Keratinocyte (primary cell): Measurements from ENCODE around the gene RAB44. TPM values are rescaled to one million over a fixed set of nuclear protein-coding genes. Genes with fewer than 3 reads are reported as not detected.

Experiments
- DNase-seq: peaks from one replicate; pipeline ENCODE4 v3.0.0-alpha.2; 2011; ENCODE audit warnings: low read depth, missing footprints, low spot score
- FAIRE-seq: peaks from 2 replicates; lab custom pipeline; 2011; peaks lifted over from hg19 to GRCh38; lab: Jason Lieb, UNC
- H2AFZ ChIP-seq: 2 replicates; pipeline ENCODE4 v1.6.0; 2012; ENCODE audit warnings: low read length, control low read depth, inconsistent platforms; ENCODE audit not compliant: control insufficient read depth
- H3K27ac ChIP-seq: 2 replicates; pipeline ENCODE4 v1.5.1; 2011; ENCODE audit warnings: low read length; ENCODE audit not compliant: control insufficient read depth, insufficient read depth
- H3K27me3 ChIP-seq: 3 replicates; pipeline ENCODE4 v1.6.0; 2011; ENCODE audit warnings: low read length; ENCODE audit not compliant: control insufficient read depth, insufficient read depth; ENCODE audit errors: extremely low read depth
- H3K36me3 ChIP-seq, 2 experiments: 2 replicates in 1 of 2; 3 replicates in 1 of 2; pipeline ENCODE4 v1.5.1; 2011; ENCODE audit warnings: low read length in 2 of 2, mild to moderate bottlenecking in 1 of 2; ENCODE audit not compliant: control insufficient read depth in 2 of 2, insufficient read depth in 2 of 2; ENCODE audit errors: extremely low read depth in 1 of 2
- H3K4me1 ChIP-seq: 3 replicates; pipeline ENCODE4 v1.5.1; 2011; ENCODE audit warnings: low read length; ENCODE audit not compliant: control insufficient read depth, insufficient read depth; ENCODE audit errors: extremely low read depth
- H3K4me2 ChIP-seq: 3 replicates; pipeline ENCODE4 v1.6.0; 2011; ENCODE audit warnings: low read depth, low read length; ENCODE audit not compliant: control insufficient read depth, insufficient read depth; ENCODE audit errors: extremely low read depth
- H3K4me3 ChIP-seq, 3 experiments: fragments of 200-600 bp in 1 of 3; sonication (generic) in 1 of 3; 2 replicates in 2 of 3; 3 replicates in 1 of 3; pipeline ENCODE4 v1.5.1; 2011 to 2016; ENCODE audit warnings: low read length in 3 of 3, mild to moderate bottlenecking in 3 of 3, control low read depth in 2 of 3, inconsistent platforms in 1 of 3, low read depth in 1 of 3, mixed read lengths in 1 of 3, mixed run types in 1 of 3, moderate library complexity in 1 of 3; ENCODE audit not compliant: control insufficient read depth in 2 of 3, insufficient read depth in 2 of 3; ENCODE audit errors: extremely low read depth in 1 of 3
- H3K79me2 ChIP-seq: 2 replicates; pipeline ENCODE4 v1.6.0; 2012; ENCODE audit warnings: low read length; ENCODE audit not compliant: control insufficient read depth, insufficient read depth
- H3K9ac ChIP-seq: 3 replicates; pipeline ENCODE4 v1.6.0; 2011; ENCODE audit warnings: low read length; ENCODE audit not compliant: control insufficient read depth, insufficient read depth; ENCODE audit errors: extremely low read depth
- H3K9me1 ChIP-seq: 3 replicates; pipeline ENCODE4 v1.6.0; 2011; ENCODE audit warnings: low read length; ENCODE audit not compliant: control insufficient read depth, insufficient read depth; ENCODE audit errors: extremely low read depth
- H3K9me3 ChIP-seq: 2 replicates; pipeline ENCODE4 v1.5.1; 2012; ENCODE audit warnings: low read depth, low read length; ENCODE audit not compliant: control insufficient read depth
- H4K20me1 ChIP-seq: 3 replicates; pipeline ENCODE4 v1.6.0; 2011; ENCODE audit warnings: low read length; ENCODE audit not compliant: control insufficient read depth, insufficient read depth; ENCODE audit errors: extremely low read depth
- CTCF ChIP-seq, 3 experiments: IDR thresholded peaks in 1 of 3; conservative IDR thresholded peaks in 1 of 3; optimal IDR thresholded peaks in 1 of 3; 2 replicates in 2 of 3; 3 replicates in 1 of 3; pipeline versions ENCODE3 to v1.5.1; 2011; ENCODE audit warnings: low read length in 3 of 3, mild to moderate bottlenecking in 3 of 3, moderate library complexity in 2 of 3, control low read depth in 1 of 3, inconsistent platforms in 1 of 3; ENCODE audit not compliant: insufficient read depth in 2 of 3; ENCODE audit errors: extremely low read depth in 1 of 3
- EZH2 ChIP-seq: IDR thresholded peaks from one replicate; pipeline ENCODE4 v1.6.1; 2012; ENCODE audit warnings: inconsistent platforms, mild to moderate bottlenecking, low read length, moderate library complexity
- dilution Hi-C: fragments of 300-500 bp; cut with MboI; formaldehyde crosslinking; loops from one replicate; pipeline ENCODE4 v1.7.0; 2020; ENCODE audit warnings: low sequenced_read_pairs; ENCODE audit not compliant: extremely low pct_ligation_motif_present
- polyA plus RNA-seq, 5 experiments: library from polyadenylated mRNA; depleted of rRNA in 3 of 5; stranded (reverse) in 3 of 5; stranded (forward) in 1 of 5; unstranded in 1 of 5; fragments of >200 nt; gene quantifications; 1 replicate in 1 of 5; 2 replicates in 3 of 5; 3 replicates in 1 of 5; pipeline versions ENCODE4 v1.2.1 to v1.2.3, GENCODE V29; 2011 to 2012; ENCODE audit warnings: missing spikeins in 2 of 5, low read depth in 1 of 5, low replicate concordance in 1 of 5

Gene RAB44
- polyA plus RNA-seq, 1 donor (not counting 4 experiments of a cell fraction or from before 2014, with no cell fraction given): 0.03 TPM

GRCh38 chr6:36720251-36721141, 22.9 kb downstream of the RAB44 start:
- H3K9ac ChIP-seq: no peak overlapping the region
- dilution Hi-C loops: no loop called here
- H3K27me3 ChIP-seq: peaks cover 8% of the 10 kb centered on the region
- H3K4me1 ChIP-seq: peaks cover 16% of the 10 kb centered on the region
- DNase-seq (no peak), FAIRE-seq (no peak)
- TF ChIP-seq CTCF (optimal IDR thresholded peaks at IDR 0.05 in 1 of 3, IDR thresholded peaks at IDR 0.05 in 1 of 3, conservative IDR thresholded peaks at IDR 0.05 in 1 of 3; ENCODE audit: extremely low read depth in 1 of 3, insufficient read depth in 2 of 3, low read length in 3 of 3): no peak
- no peak for TF ChIP-seq EZH2
- H2AFZ ChIP-seq: no peak overlapping the region
- no peaks in the 10 kb centered on the region for H4K20me1 ChIP-seq
- no peaks in the 10 kb centered on the region for H3K79me2 ChIP-seq
- H3K27ac ChIP-seq: no peak overlapping the region
- no peak overlapping the region for H3K4me2 ChIP-seq
- H3K36me3 ChIP-seq: no peaks in the 10 kb centered on the region
- no peaks in the 10 kb centered on the region for H3K9me3 ChIP-seq
- no peaks in the 10 kb centered on the region for H3K9me1 ChIP-seq
- H3K4me3 ChIP-seq: no peak overlapping the region

GRCh38 chr6:36721369-36722140, 23.9 kb downstream of the RAB44 start:
- no peak for DNase-seq
- FAIRE-seq: no peak
- no peak overlapping the region for H2AFZ ChIP-seq
- H3K27ac ChIP-seq: no peak overlapping the region
- no peak for TF ChIP-seq CTCF (optimal IDR thresholded peaks at IDR 0.05 in 1 of 3, IDR thresholded peaks at IDR 0.05 in 1 of 3, conservative IDR thresholded peaks at IDR 0.05 in 1 of 3; ENCODE audit: extremely low read depth in 1 of 3, insufficient read depth in 2 of 3, low read length in 3 of 3)
- TF ChIP-seq EZH2: no peak
- no peak overlapping the region for H3K4me3 ChIP-seq
- H3K4me2 ChIP-seq: no peak overlapping the region
- H3K4me1 ChIP-seq: peaks cover 12% of the 10 kb centered on the region
- dilution Hi-C loops: no loop called here
- no peaks in the 10 kb centered on the region for H3K9me1 ChIP-seq
- no peak overlapping the region for H3K9ac ChIP-seq
- H3K27me3 ChIP-seq: peaks cover 8% of the 10 kb centered on the region
- H4K20me1 ChIP-seq: no peaks in the 10 kb centered on the region
- H3K79me2 ChIP-seq: no peaks in the 10 kb centered on the region
- no peaks in the 10 kb centered on the region for H3K9me3 ChIP-seq
- H3K36me3 ChIP-seq: no peaks in the 10 kb centered on the region
